ENCODE results near the gene LAMA3.

The LAMA3 gene

DNA sequence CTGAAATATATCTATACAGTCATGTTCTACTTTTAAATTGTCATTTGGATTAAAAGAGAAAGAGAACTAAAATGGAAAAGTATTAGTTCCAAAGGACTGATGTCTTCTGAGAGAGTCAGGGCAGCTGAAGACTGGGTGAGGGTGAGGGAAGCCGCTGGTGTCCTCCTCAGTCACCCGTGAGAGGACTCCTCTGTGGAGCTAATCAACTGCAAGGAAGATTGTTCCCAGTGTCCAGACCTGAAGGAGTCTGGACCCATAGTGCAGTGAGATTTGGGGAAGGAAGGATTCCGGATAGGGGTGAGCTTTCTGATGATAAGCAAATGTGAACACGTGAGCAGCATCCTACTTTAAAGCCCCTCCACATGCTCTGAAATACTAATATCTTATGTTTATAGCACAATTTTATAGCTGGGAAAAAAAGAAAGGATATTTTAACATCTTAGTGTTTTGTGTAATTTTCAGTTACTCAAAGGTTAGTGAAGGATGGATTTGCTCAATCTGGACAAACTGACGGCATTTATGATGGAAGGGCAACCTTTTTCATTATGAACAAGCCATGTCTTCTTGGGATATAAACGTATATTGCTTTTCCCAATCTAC, 190.8 kb downstream of the LAMA3 start:
- no peak for DNase-seq

DNA sequence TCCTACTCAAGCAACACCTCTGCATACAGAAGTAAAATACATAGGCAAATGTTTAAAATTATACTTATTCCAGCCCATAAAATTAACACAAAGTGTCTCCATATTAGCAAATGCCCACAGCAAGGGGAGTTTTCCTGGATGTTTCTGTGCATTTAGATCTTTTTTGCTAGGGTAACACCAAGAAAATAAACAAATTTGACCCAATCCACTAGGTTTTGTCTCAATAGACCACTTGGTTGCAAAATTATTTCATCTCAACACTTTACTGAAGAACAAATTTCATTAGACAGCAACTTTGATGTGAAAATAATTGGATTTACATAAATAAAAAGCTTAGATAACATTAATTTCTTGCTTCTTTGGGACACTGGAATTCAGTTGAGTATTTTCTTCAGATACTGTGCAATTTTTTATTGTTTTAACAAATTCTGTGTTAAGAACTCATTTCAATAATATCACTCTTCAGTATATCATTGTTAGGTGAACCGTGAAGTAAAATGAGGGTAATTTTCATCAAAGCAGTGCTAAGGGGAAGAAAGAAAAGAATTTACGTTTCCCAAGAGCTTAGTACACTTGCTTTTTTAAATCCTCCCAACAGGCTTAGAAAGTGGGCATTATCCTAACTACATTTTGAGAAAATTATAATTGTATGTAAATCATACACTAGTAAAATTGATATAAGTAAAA, 191.8 kb downstream of the LAMA3 start:
- DNase-seq: no peak

DNA sequence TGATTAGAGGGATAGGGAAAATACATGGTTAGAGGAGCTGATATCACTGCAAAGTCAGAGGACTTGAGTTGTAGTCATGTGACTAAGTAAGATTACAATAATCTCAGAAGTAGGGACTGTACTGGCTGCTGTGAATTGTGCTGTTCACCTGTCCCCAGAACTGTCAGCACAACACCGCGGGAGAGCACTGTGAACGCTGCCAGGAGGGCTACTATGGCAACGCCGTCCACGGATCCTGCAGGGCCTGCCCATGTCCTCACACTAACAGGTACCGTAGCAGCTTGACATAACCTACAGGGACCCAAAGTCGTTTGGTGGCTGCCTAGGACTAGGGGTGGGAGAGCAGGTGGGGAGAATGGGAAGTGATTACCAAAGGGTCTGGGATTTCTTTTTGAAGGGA, 192.5 kb downstream of the LAMA3 start:
- peak; percentile 42 to 94 (median 90) for DNase-seq

DNA sequence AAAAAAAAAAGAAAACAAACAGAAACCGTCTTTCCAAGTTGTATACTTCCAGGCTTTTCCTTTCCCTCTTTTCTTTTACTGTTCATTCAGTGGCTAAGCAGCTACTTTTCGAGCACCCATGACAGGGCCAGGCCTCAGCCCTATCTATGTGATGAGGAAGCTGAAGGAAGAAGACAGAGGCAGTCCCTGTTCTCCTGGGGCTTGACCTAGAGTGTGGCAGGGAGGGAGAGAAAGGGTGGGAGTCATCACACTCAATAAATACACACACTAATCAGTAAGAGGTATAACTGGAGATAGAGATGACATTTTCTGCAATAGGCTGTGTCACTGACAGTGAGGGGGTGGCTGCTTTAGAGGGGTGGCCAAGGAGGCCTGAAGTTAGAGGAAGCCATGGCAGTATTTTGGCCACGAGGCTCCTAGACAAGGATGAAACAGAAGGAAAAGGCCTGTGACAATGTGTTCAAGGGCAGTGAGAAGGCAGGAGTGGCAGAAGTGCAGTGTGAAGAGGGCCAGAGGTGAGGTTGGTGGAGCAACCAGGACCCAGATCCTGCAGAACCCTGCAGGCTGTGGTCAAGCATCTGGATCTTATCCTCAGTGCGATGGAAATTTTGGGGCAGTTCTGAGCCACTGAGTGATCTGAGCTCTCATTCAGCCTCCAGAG, 193.5 kb downstream of the LAMA3 start:
- DNase-seq: peak in 1 of 3 experiments; percentile 46

DNA sequence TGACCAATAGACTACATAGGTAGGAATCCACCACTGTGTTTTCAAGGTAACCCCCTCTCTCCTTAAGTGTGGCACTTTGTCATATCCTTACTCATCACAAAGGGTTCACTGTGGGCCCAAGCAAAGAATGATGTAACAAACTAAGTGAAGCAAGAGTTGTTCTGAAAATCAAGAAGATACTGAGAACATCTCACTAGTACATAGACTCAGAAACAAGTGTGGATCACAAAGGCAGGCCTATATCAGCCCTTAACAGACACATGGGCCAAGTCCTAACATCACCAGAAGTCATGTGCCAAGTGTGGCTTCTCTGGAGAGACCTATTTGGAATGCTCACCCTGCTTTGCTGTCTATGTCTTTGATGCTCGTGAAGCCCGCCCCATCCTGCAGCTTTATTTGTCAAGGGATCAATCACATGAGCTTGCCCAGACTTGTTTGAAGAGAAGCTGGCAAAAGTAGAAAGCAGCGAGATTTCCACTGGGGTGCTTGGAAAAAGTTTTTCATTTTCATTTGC, 194.1 kb downstream of the LAMA3 start:
- DNase-seq: peak; percentile 7 to 94 (median 85)

DNA sequence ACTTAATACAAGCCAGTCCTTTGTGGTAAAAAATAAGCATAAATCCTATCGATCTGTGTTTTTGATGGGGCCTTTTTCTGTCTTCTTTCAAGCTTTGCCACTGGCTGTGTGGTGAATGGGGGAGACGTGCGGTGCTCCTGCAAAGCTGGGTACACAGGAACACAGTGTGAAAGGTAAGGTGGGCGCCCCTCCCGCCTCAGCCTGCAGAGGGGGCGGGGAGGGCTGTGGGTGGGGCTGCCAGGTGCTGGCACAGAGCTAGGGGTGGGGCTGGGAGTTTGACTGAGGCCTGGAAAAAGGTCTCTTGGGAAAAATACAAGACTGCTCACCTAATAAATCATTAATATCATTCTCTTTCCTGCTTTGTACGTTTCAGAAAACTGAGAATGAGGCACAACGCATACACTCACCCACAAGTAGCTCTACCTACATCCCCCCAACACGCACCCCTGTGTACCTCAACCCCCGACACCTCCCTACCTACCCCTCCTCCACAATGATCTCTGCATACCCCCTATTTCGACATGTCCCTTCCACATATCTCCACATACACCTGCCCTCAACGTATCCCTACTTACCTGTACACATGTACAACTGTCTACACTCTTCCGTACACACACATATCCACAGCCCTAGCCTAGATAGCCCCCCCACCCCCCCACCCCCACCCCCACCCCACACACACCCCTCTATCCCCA, 195.6 kb downstream of the LAMA3 start:
- peak in 2 of 3 experiments; percentile 83 to 88 for DNase-seq

DNA sequence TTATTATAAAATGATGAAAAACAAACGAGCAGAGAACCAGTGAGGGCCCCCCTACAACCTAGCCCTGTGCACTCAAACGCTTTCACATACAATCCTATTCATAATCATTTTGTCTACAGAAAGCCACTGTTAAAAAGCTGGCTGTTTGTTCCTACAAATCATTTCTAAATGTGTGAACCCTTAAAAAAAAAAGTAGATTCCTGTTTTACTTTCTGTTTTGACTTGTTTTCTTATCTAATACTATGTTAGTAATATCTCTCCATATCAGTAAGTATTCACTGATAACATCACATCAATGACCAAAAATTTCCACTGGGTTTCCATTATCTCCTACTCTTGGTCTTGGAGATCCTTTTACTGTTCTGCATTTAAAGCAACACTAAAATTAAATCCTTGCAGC, 196.5 kb downstream of the LAMA3 start:
- DNase-seq: peak in 1 of 3 experiments; percentile 17

DNA sequence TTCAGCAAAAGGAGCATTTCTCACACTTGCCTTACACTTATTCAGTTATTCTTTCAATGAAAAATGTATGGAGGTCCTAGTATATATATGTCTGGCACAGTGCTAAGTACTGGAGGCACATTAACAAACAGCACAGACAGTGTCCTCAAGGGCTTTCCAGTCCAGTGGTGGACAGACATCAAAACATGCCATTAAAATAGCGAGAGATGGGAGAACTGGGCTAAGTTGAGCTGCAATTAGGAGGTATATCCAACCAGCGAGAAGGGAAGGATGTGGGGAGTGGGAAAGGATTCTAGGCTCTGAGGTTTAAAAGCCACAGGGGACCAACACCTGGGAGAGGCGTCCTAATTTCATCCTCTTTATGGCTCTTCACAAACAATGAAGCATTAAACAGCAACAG, 197.8 kb downstream of the LAMA3 start:
- peak; percentile 60 to 98 (median 88) for DNase-seq

DNA sequence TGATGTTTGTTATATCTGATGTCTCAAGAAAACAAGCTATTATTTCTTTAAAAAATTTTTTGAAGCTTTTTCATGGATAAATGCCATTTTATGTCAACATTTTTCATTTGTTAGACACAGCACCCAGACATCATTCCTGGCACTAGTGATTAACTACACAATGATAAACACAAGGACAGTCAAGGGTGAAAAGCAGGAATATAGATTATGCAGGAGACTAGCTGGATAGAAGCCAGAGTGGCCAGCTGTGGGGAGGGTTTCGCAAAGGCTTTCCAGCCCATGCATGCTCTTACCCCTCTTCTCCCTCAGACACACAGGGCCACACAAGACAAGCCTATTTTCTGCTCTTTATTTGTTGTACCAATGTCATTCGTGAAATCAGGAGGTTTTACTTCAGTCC, 198.2 kb downstream of the LAMA3 start:
- peak; percentile 45 to 98 (median 82) for DNase-seq

DNA sequence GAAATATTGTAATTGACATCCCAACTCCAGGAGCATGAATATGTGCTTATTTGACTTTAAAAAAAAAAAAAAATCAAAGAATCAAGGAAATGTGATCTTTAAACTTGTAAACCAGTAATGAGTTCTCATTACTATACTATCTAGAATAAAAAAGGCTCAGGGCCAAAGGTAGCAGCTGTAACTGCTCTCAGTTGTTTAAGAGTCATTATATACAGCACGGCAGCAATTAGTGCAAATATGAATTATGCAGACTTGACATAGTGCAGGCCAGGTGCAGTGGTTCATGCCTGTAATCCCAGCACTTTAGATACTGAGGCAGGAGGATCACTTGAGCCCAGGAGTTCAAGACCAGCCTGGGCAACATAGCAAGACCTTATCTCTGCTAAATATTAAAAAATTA, 199.6 kb downstream of the LAMA3 start:
- DNase-seq: peak in 2 of 3 experiments; percentile 9 to 69

DNA sequence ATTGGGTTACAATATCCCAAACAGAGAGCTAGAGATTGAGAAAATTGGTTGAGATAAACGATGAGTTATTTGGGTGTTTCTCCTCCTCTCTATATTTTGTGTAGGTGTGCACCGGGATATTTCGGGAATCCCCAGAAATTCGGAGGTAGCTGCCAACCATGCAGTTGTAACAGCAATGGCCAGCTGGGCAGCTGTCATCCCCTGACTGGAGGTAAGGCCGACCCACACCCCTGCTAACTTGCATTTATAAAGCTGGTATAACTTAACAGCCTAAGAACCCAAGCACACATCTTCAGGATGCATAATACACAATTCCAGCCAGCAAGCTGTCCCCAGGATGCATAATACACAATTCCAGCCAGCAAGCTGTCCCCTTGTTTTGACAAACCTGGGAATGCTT, 200.7 kb downstream of the LAMA3 start:
- no peak for DNase-seq

DNA sequence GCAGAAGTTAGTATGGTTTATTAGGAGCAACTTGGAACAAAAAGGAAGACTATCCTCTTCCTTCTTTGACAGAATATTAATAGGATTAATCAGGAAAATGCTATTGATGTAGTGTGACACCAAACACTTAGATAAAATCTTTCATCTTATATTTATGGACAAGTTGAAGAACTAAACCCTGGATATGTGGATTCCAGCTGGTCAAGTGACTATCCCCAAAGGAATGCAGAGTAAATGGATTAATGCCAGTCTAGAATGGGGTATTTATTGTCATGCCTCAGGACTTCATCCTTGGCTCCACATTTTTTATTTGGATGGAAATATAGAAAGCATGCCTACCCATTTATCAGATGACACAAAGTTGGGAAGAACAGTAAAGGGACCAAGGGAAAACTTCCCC, 201.3 kb downstream of the LAMA3 start:
- no peak for DNase-seq

DNA sequence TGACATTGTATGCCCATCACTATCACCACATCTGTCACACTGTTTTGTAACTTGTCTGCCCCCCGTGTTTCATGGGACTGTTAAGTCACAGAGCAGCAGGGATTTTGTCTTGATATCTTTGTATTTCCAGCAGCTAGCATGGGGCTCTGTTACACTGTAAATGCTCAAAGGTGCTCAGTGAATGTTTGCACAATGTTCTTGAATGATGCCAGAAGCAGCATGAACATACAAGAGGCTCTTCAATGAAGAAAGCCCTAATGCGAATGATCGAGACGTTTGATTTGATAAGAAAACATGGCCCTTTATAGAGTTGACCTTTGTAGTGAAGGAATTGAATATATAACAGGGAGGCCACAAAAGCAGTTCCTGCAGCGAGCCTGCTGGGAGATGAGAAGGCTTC, 204.4 kb downstream of the LAMA3 start:
- DNase-seq: no peak

DNA sequence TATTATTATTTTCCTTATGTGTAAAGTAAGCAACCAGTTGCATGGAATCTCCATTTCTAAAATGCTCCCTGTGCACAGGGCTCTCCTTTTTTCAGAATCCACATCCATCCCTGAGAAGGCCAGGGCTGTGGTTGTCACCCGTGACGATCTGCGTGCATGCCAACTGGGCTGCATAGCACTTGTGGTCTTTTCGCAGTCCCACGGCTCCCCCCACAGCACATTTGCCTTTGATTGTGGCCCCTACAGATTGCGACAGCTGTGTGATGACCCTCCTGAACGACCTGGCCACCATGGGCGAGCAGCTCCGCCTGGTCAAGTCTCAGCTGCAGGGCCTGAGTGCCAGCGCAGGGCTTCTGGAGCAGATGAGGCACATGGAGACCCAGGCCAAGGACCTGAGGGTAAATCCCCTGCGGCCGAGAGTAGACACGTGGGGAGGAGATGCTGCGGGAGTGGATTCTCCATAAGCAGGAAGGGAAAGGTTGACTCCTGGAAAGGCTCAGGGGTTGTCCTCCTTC, 205.5 kb downstream of the LAMA3 start:
- DNase-seq: no peak

DNA sequence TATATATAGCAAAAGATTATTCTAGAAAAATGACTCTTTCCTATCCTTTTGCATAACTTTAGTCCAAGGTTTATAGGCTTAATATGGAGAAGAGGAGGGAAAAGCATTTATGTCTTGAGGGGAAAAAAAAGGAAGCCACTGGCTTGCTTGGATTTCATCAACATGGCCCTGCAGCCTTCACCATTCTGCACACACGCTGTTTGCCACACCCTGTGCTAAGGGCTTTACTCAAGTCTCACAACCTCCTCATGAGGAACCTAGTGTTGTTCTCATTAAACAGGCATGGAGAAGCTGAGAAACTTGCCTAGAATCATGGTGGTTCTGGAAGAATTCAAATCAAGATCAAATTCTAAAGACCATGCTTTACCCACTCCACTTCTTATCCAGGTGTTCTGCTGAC, 208.0 kb downstream of the LAMA3 start:
- DNase-seq: no peak

DNA sequence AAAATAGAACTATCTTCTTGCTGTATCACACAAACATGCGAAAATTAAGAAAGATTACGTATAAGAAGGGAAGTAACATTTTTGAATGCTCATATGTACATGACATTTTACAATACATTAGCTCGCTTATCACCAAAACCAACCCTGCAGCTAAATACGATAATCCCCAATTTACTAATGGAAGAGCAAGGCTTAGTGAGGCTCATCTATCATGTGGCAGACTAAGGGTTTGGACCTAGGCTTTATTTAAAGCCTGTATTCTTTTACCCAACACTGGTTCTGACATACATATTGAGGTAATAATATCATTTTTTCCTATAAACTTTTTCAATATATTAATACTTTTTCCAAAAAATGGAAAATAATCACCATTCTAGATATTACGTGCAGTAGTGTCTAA, 208.5 kb downstream of the LAMA3 start:
- no peak for DNase-seq

DNA sequence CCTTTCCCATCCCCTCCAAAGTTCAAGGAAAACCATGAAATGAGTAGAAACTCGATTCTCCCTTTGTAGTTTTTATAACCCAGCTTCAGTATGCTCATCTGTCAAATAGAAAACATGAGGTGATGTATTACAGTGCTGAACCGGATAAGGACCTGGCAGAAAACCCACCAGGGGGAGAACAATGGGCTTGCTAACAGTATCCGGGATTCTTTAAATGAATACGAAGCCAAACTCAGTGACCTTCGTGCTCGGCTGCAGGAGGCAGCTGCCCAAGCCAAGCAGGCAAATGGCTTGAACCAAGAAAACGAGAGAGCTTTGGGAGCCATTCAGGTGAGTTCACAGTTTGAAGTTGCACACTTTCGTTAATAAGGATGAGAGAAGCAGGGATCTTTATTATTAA, 211.7 kb downstream of the LAMA3 start:
- DNase-seq: no peak

DNA sequence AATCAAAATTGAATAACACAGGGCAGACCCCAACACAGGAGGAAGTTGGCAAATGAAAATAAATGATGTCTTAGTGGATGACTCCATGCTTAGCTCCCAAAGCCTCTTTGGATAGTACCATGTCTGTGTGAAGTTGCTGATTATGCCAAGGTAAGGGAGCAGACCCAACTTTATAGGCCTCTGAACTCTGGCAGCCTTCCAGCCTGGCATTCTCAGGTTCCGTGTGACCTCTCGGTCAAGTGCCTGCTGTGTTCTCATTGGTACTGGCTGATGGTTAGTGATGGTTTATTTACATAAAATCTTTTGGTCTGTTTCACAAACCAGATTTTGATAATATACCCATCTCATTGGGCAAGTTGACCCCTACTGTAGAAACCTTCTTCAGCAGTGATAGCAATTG, 213.1 kb downstream of the LAMA3 start:
- DNase-seq: peak in 2 of 3 experiments; percentile 19 to 52

DNA sequence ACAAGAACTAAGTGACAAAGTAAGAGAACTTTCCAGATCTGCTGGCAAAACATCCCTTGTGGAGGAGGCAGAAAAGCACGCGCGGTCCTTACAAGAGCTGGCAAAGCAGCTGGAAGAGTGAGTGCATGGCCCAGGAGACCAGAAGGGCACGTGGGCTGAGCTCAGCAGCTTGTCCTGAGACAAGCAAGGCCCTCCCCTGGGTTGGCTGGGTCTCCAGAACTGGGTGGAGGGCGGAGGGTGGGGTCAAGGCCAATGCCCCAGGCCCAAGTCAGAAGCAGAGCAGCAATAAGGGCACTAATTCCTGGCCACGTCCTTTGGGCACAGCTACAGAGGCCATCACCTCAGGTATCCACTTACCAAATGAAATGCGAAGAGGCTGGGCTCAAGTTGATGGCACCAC, 214.7 kb downstream of the LAMA3 start:
- no peak for DNase-seq

DNA sequence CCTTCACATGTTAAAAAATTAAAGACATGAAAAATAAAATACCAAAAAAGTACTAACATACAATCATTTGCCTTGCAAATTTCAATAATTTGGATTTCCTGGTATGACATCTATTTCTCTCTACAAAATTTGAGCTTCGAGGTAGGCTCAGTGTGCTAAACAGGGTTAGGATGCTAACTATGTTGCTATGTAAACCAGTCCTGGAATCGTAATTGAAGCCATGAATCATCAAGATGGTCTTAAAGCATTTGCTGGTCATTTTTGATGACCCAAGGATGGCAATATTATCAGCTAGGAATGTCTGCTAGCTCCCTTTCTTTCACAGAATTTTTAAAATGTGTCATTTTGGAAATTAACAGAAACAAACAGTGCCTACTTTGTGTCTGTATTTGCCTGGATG, 217.4 kb downstream of the LAMA3 start:
- no peak for DNase-seq

DNA sequence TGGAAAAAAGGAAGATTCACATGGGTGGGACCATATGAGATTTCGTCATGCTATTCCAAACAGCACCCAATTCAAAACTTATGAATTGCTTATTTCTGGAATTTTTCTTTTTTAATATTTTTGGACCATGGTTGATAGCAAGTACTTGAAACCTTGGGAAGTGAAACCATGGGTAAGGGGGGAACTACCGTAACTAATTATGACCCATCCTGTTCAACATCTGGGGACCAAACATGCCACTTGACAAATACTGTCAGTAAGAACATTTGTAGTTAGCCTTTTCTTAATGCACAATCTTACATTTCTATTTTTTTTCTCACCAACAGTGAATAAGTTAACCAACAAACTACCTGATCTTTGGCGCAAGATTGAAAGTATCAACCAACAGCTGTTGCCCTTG, 219.6 kb downstream of the LAMA3 start:
- no peak for DNase-seq

DNA sequence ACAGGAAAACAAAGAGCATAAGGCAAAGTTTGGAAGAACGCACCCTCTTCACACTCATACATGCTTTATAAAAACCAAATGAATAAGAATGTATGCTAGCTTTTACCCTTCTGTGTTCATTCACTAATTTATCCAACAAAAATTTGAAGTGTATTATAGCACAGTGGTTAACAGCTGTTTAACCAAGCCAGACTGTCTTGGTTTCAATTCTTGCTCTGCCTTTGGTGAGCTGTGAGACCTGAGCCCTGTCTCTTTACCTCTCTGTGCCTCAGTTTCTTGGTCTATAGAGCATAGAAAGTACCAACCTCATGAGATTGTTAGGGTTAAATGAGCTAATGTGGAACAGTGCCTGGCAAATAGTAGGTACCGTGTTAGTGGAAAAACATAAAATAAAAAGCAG, 220.8 kb downstream of the LAMA3 start:
- DNase-seq: no peak

DNA sequence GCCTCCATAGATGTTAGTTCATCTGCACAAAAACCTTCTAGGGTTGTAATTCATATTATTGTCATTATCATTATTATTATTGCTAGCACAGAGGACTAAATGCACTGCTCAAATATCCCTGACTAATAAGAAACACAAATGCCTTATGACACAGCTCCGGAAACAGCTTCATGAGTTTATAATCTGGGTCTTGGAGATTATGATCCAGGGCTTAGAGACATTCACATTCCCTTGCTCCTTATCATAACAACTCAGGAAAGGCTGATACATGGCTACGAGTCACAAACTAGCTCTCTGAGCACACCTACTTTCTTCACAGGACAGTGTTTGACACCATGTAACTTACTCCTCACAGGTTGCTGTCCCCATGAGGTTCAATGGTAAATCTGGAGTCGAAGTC, 223.1 kb downstream of the LAMA3 start:
- DNase-seq: no peak
